Activated T-cell treated with anti-CD3 and anti-CD28 coated beads, Interleukin-2, amount 50 U/mL, for 1 hour (primary cell): ENCODE data around the gene BPIFB6.

Experiments used
- DNase-seq: peaks from one replicate; pipeline ENCODE4 v3.0.0-alpha.2; 2020

BPIFB6 gene

GRCh38 chr20:33064572-33065287 is 33.3 kb downstream of the BPIFB6 start:
- no peak for DNase-seq

GRCh38 chr20:33065785-33066184 is 34.3 kb downstream of the BPIFB6 start:
- DNase-seq = no peak

DNA sequence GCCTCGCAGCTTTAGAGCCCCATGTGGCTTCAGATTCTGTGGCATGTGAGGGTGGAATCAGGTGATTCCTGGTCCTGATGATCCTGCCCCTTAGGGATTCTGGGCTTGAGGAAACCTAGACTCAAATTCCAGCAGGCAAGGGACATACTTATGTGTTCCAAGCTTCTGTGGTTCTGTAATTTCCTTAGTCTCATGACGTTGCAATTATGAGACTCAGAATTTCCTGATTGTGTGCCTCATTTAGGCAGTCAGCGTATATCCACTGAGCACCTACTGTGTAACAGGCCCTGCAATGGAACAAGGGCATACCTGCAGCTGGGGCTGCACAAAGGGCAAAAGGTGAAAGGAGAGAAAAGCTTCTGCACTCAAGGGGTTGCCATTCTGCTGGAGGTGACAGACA is 36.4 kb downstream of the BPIFB6 start:
- no peak for DNase-seq

DNA sequence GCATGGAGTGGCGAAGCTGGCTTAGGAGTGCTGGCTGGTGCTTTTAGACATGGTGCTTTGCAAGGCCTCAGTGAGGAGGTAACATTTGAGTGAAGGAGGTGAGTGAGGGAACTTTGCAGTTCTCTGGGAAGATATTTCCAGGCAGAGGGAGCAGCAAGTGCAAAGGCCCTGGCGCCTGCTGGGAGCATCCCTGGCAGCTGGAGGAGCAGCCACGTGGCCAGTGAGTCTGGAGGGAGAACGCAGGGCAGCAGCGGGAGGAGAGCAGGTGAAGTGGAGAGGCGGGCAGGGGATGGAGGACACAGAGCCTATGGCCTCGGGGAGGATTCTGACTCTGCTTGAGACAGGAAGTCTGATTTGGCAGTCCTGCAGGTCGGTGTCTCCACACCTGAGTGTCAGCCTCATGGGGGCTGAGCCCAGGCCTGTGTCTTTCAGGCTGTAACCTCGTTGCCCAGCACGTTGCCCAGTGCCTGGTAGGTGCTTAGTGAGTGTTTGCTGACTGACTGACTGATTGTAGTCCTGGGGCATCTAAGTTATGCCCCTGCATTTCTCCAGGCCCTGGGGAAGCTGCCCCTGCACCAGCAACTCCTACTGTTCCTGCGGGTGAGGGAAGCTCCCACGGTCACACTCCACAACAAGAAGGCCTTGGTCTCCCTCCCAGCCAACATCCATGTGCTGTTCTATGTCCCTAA is 36.9 kb downstream of the BPIFB6 start:
- DNase-seq = no peak

- no peak for DNase-seq
Observed at GRCh38 chr20:33069673-33070072, 38.2 kb downstream of the BPIFB6 start.

- no peak for DNase-seq
Observed at GRCh38 chr20:33070111-33071053, 38.9 kb downstream of the BPIFB6 start.

DNA sequence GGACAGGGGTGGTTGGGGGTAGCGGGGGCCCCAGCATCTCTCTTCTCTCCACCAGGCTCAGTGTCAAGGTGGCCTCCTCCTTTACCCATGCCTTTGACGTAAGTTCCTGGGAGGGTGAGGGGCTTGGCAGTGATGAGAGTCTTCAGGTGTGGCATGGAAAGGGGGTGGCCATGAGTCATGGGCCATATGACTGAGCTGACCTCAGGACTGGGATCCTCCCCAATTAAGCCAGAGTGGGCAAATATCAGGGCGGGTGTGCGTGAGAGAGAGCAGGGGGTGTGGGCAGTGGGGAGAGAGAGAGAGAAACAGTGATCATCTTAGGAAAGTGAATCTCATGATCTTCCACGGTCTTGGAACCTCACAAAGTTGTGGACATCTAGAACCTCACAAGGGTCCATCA is 39.8 kb downstream of the BPIFB6 start:
- DNase-seq = no peak

DNA sequence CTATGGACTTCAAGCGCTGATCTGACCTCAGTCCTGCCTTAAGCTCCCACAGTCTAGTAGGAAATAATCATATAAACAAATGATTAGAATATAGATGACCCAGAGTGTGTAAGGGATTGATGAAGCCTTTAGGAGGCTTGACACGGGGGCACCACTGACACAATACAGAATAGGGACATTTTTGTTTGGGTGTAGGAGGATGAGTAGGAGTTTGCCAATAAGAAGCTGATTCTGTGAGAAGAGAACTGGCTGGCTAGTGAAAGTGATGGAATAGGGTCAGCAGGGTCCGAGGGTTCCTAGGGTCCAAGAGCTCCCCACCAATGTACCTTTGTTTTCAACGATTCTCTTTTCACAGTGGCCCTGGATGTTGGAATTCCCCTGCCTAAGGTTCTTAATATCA is 40.9 kb downstream of the BPIFB6 start:
- DNase-seq = no peak

DNA sequence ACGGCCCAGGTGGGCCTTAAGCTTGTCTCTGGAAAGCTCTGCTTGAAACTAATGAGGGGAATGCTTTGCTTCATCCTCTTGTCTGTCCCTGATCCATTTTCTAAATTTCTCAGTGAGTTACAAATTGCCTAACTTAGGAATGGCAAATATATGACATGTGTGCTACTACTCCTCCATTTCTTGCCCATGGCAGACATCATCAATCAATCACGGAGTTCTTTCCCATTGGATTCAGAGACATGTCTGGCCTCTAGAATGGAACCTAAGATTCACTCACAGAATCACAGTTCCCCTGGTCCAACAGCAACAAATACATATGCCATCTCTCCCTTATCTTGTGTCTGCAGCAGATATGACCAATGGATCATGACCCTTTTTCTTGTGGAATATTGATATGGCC is 41.4 kb downstream of the BPIFB6 start:
- no peak for DNase-seq

DNA sequence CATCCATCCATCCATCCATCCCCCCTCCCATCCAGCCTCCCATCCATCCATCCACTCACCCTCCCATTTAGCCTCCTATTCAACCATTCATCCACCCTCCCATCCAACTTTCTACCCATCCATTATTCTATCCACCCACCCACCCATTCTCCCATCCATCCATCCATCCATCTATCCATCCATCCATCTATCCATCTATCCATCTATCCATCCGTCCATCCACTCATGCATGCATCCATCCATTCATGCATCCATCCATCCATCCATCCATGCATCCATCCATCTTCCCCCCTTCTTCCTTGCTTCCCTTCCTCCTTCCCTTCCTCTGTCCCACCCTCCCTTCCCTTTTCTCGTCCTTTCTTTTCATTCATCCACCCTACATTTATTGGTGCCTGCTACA is 43.2 kb downstream of the BPIFB6 start:
- DNase-seq = no peak

- no peak for DNase-seq
Observed at GRCh38 chr20:33075281-33075680, 43.8 kb downstream of the BPIFB6 start.

DNA sequence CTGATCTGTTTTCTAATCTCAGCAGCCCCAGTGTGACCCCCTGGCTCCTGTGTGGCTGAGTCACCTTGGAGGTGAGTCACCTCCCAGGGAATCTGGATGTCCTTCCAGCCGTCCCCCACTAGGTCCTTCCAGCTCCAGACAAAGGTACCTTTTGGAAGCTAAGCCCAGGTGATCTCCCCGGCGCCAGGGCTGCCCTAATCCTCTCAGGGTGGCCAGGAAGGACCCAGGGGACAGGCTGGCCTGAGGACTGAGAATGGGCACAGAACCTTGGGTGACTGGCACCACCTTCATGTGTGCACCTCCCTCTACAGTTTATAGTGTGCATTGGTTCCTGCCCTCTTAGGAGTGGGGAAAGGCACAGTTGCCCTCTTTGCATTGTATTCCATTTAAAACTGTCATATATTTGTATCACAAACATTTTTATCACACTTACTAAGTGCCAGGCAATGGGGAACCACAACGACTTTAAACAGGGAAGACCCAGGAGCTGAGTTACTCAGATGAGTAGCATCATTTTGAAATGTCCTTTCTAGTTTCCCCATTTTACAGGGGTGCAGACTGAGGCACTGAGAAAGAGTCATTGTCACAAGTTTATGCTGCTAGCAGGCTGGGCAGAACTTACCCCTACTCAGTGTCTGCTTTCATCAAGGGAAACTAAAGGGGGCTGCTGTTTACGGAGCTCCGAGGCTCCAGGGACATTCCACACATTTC is 45.4 kb downstream of the BPIFB6 start:
- DNase-seq = no peak

DNA sequence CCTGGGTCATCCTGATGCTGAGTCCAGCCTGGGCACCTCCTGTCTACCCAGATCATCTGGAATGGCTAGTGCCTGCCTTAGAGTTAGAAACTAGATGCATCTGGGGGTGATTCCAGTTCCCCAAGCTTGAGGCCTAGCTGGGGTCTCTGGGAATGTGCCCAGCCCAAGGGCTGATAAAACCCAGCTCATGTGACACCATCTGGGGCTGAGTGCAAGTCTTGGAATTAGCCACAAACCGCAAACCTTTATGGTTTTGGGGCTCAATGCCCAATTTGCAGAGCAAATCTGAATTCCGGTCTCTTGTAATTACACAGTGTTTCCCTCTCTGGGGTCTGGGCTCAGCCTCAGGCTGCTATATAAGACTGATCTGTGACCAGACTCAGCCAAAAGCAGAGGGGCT is 47.8 kb downstream of the BPIFB6 start, which contains the start of gene BPIFB4:
BPIFB4 (plus strand) TSS at position 385 of the 400 bp plus-strand sequence. CDS start 1,884 bp downstream, outside the sequence.
- DNase-seq = no peak

GRCh38 chr20:33081411-33082154 is 50.1 kb downstream of the BPIFB6 start:
- no peak for DNase-seq

DNA sequence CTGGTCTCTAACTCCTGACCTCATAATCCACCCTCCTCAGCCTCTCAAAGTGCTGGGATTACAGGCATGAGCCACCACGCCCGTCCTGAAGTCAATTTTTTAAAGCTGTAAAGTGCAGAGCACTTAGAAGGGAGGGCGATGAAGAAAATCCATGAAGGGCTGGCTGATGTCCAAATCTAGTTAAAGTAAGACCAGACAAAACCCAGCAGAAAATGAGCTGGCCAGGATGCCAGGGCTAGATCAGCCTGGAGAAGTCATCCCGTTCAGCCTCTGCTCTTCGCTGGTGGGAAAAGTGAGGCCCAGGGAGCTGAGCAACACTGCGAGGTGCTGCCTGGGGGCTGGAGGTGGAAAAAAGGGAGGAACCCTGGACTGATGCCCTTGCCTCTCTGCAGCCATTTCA is 51.1 kb downstream of the BPIFB6 start:
- DNase-seq = no peak

DNA sequence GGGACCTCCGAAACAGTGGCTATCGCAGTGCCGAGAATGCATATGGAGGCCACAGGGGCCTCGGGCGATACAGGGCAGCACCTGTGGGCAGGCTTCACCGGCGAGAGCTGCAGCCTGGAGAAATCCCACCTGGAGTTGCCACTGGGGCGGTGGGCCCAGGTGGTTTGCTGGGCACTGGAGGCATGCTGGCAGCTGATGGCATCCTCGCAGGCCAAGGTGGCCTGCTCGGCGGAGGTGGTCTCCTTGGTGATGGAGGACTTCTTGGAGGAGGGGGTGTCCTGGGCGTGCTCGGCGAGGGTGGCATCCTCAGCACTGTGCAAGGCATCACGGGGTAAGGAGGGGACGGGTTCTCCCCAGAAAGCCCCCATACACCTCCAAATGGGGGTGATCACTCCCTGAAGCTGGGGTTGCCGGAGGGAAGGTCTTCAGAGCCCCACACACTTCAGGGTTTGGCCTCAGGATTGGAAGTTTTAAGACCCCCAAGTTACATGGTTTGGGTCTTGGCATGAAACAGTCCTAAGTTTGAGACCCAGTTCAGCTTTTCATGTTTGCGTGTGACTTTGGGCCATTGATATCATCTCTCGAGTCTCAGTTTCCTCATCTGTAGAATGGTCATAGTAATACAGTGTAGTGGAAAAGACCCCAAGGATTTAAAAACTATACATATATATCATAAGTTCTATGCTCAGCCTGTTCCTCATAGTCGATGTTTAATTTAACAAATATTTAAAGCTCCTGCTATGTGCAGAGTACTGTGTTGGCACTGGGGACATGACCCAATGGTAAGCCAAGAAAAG is 52.3 kb downstream of the BPIFB6 start:
- no peak for DNase-seq

GRCh38 chr20:33084722-33085121 is 53.3 kb downstream of the BPIFB6 start:
- DNase-seq = no peak

GRCh38 chr20:33086052-33086722 is 54.7 kb downstream of the BPIFB6 start:
- DNase-seq = no peak

DNA sequence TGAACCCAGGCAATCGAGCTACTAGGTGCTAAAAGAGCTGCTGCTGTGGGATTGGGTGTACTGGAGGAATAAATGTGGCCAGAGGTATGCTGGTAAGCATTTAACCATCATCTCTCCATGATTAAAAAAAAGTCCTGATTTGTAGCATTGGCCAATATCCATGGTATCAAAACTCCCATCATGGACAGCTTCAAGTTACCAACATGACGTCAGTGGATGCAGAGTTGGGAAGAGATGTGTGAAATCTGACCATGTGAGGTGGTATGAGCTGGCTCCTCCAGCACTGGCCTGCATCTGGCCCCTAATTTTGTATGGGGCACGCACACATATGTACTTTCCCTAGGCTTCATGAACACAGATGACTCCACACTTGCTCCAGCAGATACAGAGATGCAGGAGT is 59.7 kb downstream of the BPIFB6 start:
- no peak for DNase-seq

GRCh38 chr20:33091693-33092092 is 60.2 kb downstream of the BPIFB6 start:
- DNase-seq = no peak

GRCh38 chr20:33092361-33092760 is 60.9 kb downstream of the BPIFB6 start:
- no peak for DNase-seq
